H7 (cell line): Measurements from ENCODE around the gene BMP8B. TPM values are rescaled to one million over a fixed set of nuclear protein-coding genes. Genes with fewer than 3 reads are reported as not detected.
"Not testable (repeated sequence)": the region's sequence is repeated elsewhere in the genome, so short reads cannot be mapped to it uniquely, and the experiment has no call there.

Experiments
- DNase-seq: peaks from one replicate; pipeline ENCODE4 v3.0.0; 2012
- H3K27me3 ChIP-seq: 2 replicates; pipeline ENCODE4 v1.6.0; 2011; ENCODE audit warnings: mild to moderate bottlenecking, low read length; ENCODE audit not compliant: control insufficient read depth, insufficient read depth
- H3K36me3 ChIP-seq: replicated peaks from 2 replicates; pipeline ENCODE4 v1.5.1; 2011; ENCODE audit warnings: low read length; ENCODE audit not compliant: control insufficient read depth, insufficient read depth
- H3K4me3 ChIP-seq: 2 replicates; pipeline ENCODE4 v1.5.1; 2011; ENCODE audit warnings: low read depth, mild to moderate bottlenecking, control low read depth, low read length, moderate library complexity; ENCODE audit not compliant: insufficient read depth
- total RNA-seq: library from RNA; depleted of rRNA; stranded (reverse); fragments of >200 nt; shearing (Covaris generic); gene quantifications from 2 replicates; pipeline ENCODE4 v1.2.3, GENCODE V29; 2014

The BMP8B gene
- total RNA-seq, 1 experiment from 2014 or later: 0.24 TPM

DNA sequence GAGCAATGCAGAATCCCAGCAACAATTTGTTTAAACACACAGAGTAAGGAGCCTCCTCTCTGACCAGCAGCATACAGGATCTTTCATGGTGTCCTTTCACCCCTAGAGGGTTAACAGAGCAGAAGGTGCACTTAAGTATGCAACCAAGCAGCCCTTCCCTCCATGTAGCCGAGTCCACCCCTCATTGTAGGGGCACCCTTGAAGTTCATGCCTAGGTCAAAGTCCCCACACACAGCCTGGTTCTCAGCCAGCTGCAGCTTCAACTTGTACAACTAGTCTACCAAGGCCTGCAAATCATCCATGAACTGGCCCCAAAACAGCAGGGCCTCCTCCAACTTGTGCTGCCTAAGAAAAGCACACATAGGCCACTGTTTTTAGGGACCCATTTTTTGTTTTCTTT, 7.0 kb upstream of the BMP8B start:
- no peak overlapping the region for H3K4me3 ChIP-seq
- H3K27me3 ChIP-seq: peaks cover 23% of the 10 kb centered on the region
- peak; percentile 29 for DNase-seq
- H3K36me3 ChIP-seq: no peaks in the 10 kb centered on the region

DNA sequence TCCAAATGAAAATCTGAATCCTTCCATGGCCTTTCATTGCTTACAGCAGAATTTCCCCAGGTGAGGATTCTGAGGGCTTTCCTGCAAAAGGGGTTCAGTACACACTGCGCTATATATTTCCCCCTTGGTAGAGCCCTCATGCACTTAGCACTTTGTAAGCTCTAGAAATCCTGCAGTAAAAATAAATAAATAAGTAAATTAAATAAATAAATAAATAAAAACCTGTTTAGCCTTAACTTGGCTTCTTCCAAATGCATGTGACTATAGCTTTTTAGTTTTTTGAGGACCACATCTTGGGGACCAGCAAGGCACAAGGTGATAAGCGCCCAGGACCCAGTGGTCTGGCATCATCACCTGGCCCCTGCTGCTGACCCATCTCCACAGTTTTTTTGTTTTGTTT, 3.2 kb upstream of the BMP8B start:
- DNase-seq: no peak
- Histone ChIP-seq H3K36me3 (no peaks in the 10 kb centered on the region), H3K4me3 (no peak overlapping the region), H3K27me3 (peaks cover 53% of the 10 kb centered on the region)

DNA sequence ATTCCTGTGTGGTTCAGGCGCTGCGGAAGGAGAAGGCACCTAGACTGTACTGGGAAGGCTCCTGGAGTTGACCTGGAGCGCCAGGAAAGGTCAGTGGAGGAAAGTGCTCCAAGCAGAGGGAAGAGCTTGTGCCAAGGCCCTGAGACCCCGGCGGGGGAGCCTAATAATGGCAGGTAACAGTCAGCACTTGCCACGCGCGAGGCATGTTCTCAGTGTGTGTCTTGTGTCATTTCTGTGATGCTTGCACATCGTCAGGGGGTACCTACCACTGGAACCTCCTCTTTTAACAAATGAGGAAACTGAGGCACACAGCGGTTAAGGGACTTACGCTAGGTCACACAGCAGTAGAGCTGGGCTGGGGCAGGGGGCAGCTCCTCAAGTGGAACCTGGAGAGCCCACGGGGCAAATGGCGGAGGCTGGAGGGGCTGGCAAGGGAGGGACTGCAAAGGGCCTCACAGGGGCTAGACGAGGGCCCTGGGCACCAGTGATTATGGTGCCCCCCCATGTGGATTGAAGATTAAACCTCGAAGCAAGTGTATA, 976 bp upstream of the BMP8B start:
- peak; percentile 33 for DNase-seq
- Histone ChIP-seq H3K36me3 (no peaks in the 10 kb centered on the region), H3K4me3 (peak overlapping the region; percentile 51), H3K27me3 (peaks cover 61% of the 10 kb centered on the region)

DNA sequence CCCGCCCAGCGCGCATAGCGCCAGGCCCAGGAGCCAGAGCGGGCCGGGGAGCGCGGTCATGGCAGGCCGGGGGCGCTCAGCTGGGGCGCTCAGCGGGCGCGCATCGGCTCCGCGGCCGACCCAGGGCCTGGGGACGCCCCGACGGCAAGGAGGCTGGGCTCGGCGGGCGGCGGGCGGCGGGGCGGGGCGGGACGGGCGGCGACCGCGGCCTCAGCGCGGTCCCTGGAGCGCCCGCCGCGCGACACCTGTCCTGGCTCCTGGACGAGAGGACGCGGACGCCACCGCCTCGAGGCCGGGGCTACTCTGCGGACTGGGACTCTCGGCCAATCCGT, 273 bp downstream of the BMP8B start:
- Histone ChIP-seq H3K4me3 (peak overlapping the region; percentile 51), H3K27me3 (peaks cover 64% of the 10 kb centered on the region), H3K36me3 (no peaks in the 10 kb centered on the region)
- DNase-seq: no peak

DNA sequence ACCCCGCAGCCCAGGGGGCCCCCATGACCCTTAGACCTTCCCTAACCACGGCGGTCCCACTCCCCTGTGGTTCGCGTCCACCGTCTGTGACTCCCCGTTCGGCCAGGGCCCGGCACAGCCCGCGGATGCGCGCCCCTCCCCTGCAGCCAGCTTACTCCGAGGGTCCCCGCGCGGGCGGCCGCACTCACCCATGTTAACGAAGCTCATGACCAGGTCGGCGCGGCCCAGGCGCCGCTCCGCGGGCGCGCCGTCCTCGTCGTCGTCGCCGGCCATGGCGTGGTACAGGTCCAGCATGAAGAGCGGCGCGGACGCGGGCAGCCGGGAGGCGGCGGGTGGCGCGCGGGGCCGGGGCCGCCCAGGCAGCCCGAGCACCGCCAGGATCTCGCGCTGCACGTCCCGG, 701 bp downstream of the BMP8B start:
- peaks cover 67% of the 10 kb centered on the region for H3K27me3 ChIP-seq
- H3K36me3 ChIP-seq, H3K4me3 ChIP-seq: not testable (repeated sequence)
- DNase-seq: peak; percentile 44

DNA sequence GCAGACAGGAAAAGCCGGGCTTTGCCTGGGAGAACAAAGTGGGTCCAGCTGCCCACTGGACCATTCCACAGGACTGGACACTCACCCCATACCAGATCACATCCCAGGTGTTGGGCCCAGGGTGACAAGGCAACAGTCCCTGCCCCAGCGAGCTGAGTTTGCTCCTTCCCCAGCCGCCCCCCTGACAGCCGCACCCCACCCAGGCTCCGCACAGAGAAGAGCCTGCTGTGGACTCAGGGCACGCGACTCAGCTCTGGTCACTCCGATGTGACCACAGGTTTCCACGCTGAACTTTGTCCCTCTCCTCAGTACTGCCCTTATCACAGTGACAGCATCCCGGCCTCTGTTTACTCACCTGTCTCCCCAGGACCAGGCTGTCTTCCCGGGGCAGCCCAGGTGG, 1.2 kb downstream of the BMP8B start:
- peak; percentile 49 for DNase-seq
- Histone ChIP-seq H3K4me3 (no peak overlapping the region), H3K27me3 (peaks cover 65% of the 10 kb centered on the region), H3K36me3 (no peaks in the 10 kb centered on the region)

DNA sequence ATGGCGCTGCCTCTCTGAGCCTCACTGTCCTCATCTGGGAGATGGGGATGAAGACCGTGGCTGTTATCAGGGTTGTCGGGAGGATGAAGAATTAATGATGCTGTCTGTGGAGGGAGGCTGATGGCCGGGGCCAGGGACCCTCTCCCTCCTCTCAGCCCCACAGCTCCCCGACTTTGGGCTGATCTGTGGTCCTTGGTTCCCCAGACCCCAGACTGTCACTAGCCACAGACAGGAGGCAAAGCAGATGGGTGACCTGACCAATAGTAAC, 1.6 kb downstream of the BMP8B start:
- peaks cover 63% of the 10 kb centered on the region for H3K27me3 ChIP-seq
- not testable (repeated sequence) for DNase-seq, H3K36me3 ChIP-seq, H3K4me3 ChIP-seq

DNA sequence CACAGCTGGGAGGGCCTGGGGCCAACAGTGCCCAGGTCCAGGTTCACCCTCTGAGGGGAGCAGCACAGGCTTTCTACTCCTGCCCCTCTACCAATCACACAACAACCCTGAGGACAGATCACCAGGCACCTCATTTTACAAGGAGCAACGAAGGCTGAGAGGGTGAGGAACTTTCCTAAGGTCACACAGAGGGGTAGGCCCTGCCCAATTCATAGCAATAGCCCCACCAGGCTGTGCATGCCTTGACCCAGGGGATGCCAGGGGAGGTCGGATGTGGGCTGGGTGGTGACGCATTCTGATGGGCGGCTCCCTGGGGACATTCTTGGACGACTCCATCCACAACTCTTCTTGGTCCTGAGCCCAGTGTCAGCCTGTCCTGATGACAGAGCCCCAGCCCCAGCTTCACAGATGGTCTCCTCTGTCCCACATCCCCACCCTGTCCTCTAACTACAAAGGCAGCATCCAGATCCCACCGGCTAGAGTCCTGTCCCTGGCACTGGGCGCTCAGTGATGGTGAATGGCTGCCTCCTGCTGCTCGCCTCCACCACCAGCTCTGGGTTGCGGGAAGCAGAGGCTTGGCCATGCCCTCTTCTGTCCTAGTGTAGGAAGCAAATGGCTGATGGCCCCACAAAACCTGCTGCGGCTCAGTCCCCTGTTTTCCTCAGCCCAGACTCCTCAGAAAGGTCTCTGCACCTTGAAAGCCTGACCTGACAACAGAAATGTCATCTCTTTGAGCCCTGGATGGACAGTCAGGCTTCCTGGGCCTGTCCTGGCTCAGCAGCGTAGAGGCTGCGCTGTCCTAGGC, 2.2 kb downstream of the BMP8B start:
- H3K4me3 ChIP-seq, DNase-seq, H3K36me3 ChIP-seq: not testable (repeated sequence)
- peaks cover 58% of the 10 kb centered on the region for H3K27me3 ChIP-seq

DNA sequence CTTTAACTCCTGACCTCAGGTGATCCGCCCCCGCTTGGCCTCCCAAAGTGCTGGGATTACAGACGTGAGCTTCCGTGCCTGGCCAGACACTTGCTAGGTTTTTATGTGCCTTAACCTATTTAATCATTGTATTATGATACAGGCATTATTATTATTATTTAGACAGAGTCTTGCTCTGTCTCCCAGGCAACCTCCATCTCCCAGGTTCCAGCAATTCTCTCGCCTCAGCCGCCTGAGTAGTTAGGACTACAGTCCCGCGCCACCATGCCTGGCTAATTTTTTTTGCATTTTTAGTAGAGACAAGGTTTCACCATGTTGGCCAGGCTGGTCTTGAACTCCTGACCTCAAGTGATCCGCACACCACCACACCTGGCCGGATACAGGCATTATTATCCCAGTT, 6.0 kb downstream of the BMP8B start:
- not testable (repeated sequence) for H3K36me3 ChIP-seq, DNase-seq, H3K4me3 ChIP-seq
- H3K27me3 ChIP-seq: peaks cover 30% of the 10 kb centered on the region

DNA sequence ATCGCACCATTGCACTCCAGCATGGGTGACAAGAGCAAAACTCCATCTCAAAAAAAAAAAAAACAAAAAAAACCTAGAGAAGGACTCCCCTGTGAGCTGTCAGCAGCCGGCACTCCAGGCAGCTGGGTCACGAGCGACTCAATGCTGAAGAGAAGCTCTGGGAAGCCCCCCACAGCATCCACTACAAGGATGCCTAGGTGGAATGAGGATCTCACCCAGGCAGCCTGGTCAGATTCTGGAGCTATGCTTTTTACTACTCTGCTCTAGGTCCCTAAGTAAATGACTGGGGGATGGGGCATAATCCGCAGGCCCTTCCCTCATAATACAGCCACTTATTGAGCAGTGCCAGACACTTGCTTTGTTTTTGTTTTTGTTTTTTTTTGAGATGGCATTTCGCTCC, 6.6 kb downstream of the BMP8B start:
- no peak for DNase-seq
- H3K27me3 ChIP-seq: peaks cover 24% of the 10 kb centered on the region
- H3K36me3 ChIP-seq: no peaks in the 10 kb centered on the region
- no peak overlapping the region for H3K4me3 ChIP-seq

DNA sequence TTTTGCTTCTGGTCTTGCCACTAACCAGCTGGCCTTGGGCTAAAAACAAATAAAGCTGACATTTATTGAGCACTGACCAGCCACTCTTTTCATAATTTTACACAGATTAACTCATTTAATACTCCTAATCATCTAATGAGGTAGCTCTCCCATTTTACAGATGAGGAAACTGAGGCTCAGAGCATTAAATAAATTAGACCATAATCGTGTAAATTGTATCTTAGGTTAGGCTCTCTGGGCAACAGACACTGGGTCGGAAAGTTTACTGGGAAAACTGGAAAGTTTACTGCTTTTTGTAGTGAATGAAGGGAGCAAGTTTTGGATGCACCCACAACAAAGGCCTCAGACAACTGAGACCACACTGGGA, 7.3 kb downstream of the BMP8B start:
- H3K4me3 ChIP-seq: no peak overlapping the region
- DNase-seq: no peak
- H3K36me3 ChIP-seq: no peaks in the 10 kb centered on the region
- H3K27me3 ChIP-seq: peaks cover 17% of the 10 kb centered on the region

DNA sequence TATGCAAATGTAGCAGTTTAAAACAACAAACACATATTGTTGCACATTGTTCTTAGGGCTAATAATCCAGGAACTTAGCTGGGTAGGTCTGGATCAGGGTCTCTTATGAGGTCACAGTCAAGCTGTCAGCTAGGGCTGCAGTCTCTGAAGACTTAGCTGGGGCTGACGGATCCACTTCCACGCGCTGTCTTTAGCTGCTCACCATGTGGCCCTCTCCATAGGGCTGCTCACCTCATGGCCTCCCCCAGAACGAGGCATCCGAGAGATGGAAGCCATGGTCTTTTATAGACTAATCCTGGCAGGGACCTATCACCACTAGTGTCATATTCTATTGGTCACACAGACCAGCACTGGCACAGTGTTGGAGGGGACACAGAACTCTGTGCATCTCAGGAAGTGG, 8.8 kb downstream of the BMP8B start:
- Histone ChIP-seq H3K27me3 (peaks cover 13% of the 10 kb centered on the region; the same call in 1 of the 2 replicates), H3K4me3 (no peak overlapping the region), H3K36me3 (no peaks in the 10 kb centered on the region)
- no peak for DNase-seq

DNA sequence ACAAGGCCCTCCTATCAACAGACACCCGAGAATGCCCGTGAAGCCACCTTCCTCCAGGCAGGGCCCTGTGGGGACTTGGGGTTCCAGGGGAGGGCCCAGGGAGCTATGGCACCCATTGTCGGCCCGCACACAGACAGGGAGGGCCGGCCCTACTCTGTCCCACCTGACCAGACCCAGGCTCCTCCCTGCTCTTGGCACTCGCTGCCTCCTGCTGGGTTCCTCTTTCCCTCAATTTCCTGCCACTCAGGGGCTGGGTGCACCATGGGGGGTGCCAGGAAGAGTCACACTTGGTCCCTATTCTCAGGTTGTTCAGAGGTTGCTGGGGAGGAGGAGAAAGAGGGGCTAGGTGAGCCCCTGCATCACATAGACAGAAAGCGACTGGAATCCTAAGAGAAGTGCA, 9.5 kb downstream of the BMP8B start:
- Histone ChIP-seq H3K4me3 (no peak overlapping the region), H3K36me3 (no peaks in the 10 kb centered on the region), H3K27me3 (peaks cover 13% of the 10 kb centered on the region; the same call in 1 of the 2 replicates)
- DNase-seq: no peak

DNA sequence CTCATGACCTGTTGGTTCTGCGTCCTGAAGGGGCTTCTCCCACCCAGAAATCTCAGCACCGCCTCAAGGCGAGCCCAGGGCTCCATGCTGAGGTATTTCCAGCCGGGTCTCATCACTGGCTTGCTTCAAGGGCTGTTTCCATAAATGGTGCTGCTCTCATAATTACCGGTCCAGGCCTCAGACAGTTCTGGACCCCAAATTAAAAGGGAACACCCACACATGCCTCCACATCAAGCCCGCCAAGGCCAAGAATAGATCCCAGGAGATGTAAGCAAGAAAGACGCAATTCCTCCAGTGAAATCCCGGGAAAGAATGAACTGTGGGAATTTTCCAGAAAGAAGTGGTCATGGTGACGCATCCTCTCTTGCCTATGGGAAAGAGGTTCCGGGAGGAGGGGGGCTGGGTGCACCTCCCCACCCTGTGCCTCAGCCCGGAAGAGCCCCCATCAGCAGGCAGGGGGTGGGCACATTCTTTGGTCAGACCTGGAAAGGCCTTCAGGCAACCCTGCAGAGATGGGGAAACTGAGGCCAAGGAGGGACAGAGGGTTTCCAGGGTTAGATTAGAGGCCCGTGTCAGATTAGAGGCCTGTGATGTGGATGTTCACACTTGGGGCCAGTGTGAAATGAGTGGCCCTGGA, 10.1 kb downstream of the BMP8B start:
- not testable (repeated sequence) for H3K4me3 ChIP-seq, H3K27me3 ChIP-seq, DNase-seq, H3K36me3 ChIP-seq

DNA sequence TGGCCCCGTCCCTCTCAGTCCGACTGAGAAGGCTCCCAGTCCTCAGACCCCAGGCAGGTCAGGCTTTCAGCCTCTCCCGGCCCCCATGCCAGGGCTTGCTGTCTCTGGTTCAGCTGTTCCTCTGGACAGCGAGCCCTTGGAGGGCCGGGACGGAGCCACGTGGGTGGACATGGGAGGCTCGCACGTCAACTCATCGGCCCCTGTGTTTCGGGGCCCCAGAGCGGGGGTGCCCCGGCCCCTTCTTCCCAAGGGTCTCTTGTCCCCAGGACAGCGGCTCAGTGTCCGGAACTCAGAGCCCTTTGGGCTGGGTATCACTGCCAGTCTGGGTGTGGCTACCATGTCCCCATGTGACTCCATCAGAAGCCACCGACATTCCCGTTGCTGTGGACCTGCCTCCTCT, 10.8 kb downstream of the BMP8B start:
- not testable (repeated sequence) for DNase-seq, H3K27me3 ChIP-seq, H3K4me3 ChIP-seq, H3K36me3 ChIP-seq
